ENCODE data around the gene UBE2O. TPM values are rescaled to one million over a fixed set of nuclear protein-coding genes. Genes with fewer than 3 reads are reported as not detected.

The UBE2O gene
- polyA plus RNA-seq, 4 donors = 5.7 to 19.7 (median 9.6) TPM

DNA sequence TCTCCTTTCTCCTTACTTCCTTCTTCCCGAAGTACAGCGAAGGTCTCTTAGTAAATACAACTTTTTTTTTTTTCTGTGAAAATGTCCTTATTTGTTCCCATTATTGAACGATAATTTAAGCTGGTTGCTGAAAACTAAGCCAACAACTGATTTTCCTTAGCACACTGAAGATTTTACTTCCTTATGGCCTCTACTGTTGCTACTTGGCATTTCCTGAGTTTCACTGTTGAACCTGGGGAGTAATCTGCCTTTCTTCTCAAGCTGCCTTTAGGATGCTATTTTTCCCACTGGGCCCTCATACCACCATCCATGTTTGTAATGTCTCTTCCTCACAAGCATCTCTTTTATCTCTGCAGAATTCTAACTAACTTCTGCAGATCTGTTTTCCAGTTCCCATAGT lies 26.1 kb downstream of the UBE2O start:
- peaks cover 0 to 9% (median 0%) of the 10 kb centered on the region in 3 donors for H3K36me3 ChIP-seq (ENCODE audit: control insufficient read depth in 3 of 3, insufficient read depth in 2 of 3, low read depth in 1 of 3, low read length in 3 of 3)
- H3K4me1 ChIP-seq (ENCODE audit: control insufficient read depth in 3 of 3, insufficient read depth in 2 of 3, low read depth in 1 of 3, low read length in 2 of 3) = peaks cover 0 to 6% (median 0%) of the 10 kb centered on the region in 3 donors
- no peak overlapping the region for H3K27ac ChIP-seq (ENCODE audit: low read depth in 1 of 3, low read length in 2 of 3)
- H3K9me3 ChIP-seq (ENCODE audit: control insufficient read depth in 2 of 2, insufficient read depth in 1 of 2, low read depth in 1 of 2, low read length in 1 of 2) = no peaks in the 10 kb centered on the region
- DNase-seq (no peak), FAIRE-seq (no peak)
- WGBS, 3 donors = 82 to 88% (median 86%) methylated on average over 3 of the region's 3 CpGs
- no peaks in the 10 kb centered on the region for H3K27me3 ChIP-seq (ENCODE audit: control insufficient read depth in 3 of 3, insufficient read depth in 3 of 3, low read length in 3 of 3)
- H3K4me3 ChIP-seq (ENCODE audit: low read depth in 1 of 3, low read length in 3 of 3) = no peak overlapping the region

DNA sequence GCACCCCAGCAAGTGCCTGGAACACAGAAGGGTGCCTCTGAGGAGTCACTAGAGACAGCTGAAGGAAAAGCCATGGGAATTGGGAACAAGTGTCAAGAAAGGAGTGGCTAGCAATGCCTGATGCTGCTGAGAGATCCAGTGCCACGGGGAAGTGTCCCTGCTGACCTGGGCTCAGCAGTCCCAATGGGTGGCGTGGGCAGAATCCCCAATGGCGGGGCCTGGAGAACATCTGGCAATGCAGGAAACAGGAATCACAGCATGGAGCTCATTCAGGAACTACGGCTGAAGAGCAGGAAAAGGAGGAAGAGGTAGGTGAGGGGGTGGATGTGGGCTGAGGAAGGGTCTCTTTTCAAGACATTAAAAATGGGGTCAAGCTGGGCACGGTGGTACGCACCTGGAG lies 30.1 kb downstream of the UBE2O start:
- H3K4me3 ChIP-seq (ENCODE audit: low read depth in 1 of 3, low read length in 3 of 3) = no peak overlapping the region
- DNase-seq = no peak
- FAIRE-seq = no peak
- peaks cover 0 to 11% (median 0%) of the 10 kb centered on the region in 3 donors for H3K4me1 ChIP-seq (ENCODE audit: control insufficient read depth in 3 of 3, insufficient read depth in 2 of 3, low read depth in 1 of 3, low read length in 2 of 3)
- no peaks in the 10 kb centered on the region for H3K27me3 ChIP-seq (ENCODE audit: control insufficient read depth in 3 of 3, insufficient read depth in 3 of 3, low read length in 3 of 3)
- no peaks in the 10 kb centered on the region for H3K9me3 ChIP-seq (ENCODE audit: control insufficient read depth in 2 of 2, insufficient read depth in 1 of 2, low read depth in 1 of 2, low read length in 1 of 2)
- 90 to 96% (median 93%) methylated on average over 6 of the region's 6 CpGs for WGBS, 3 donors
- H3K27ac ChIP-seq (ENCODE audit: low read depth in 1 of 3, low read length in 2 of 3) = no peak overlapping the region
- H3K36me3 ChIP-seq (ENCODE audit: control insufficient read depth in 3 of 3, insufficient read depth in 2 of 3, low read depth in 1 of 3, low read length in 3 of 3) = peaks cover 0 to 20% (median 0%) of the 10 kb centered on the region in 3 donors

DNA sequence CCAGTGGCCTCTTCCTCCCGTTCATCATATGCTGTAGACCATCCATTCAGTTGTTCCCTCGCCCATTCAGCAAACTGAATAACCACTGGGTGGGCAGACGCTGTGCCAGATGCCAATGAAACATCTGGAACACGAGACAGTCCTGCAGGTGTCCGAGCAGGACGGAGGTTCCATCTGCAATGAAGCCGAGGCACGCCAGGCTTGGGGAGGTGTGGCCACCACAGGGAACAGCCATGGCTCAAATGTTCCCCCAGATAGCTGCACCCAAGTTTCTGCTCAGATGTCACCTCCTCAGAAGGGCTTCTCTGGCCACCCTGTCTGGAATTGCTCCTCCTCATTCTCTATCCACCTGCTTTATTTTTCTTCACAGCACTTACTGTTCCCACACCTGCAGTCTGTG lies 30.5 kb downstream of the UBE2O start:
- DNase-seq = no peak
- WGBS, 3 donors = 94 to 96% (median 95%) methylated on average over 8 of the region's 8 CpGs
- peaks cover 0 to 22% (median 0%) of the 10 kb centered on the region in 3 donors for H3K36me3 ChIP-seq (ENCODE audit: control insufficient read depth in 3 of 3, insufficient read depth in 2 of 3, low read depth in 1 of 3, low read length in 3 of 3)
- FAIRE-seq = no peak
- H3K27me3 ChIP-seq (ENCODE audit: control insufficient read depth in 3 of 3, insufficient read depth in 3 of 3, low read length in 3 of 3) = no peaks in the 10 kb centered on the region
- no peak overlapping the region for H3K27ac ChIP-seq (ENCODE audit: low read depth in 1 of 3, low read length in 2 of 3)
- no peak overlapping the region for H3K4me3 ChIP-seq (ENCODE audit: low read depth in 1 of 3, low read length in 3 of 3)
- H3K4me1 ChIP-seq (ENCODE audit: control insufficient read depth in 3 of 3, insufficient read depth in 2 of 3, low read depth in 1 of 3, low read length in 2 of 3) = peaks cover 0 to 8% (median 0%) of the 10 kb centered on the region in 3 donors
- no peaks in the 10 kb centered on the region for H3K9me3 ChIP-seq (ENCODE audit: control insufficient read depth in 2 of 2, insufficient read depth in 1 of 2, low read depth in 1 of 2, low read length in 1 of 2)

DNA sequence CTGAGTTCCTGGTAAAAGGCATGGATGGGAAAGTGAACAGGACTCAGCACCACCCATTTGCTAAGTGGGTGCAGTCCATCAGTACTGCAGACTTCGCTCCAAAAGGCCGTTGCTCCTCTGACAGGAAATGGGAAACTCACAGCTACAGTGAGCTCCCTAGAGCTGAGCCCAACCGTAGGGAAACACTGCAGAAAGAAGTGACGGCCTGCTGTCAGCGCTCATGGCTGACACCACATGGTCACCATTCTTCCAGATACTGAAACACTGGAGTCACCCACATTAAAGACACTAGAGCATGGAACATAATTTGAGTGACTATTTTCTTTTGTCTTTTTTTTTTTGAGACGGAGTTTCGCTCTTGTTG lies 31.9 kb downstream of the UBE2O start:
- H3K4me1 ChIP-seq (ENCODE audit: control insufficient read depth in 3 of 3, insufficient read depth in 2 of 3, low read depth in 1 of 3, low read length in 2 of 3) = peaks cover 0 to 8% (median 0%) of the 10 kb centered on the region in 3 donors
- no peaks in the 10 kb centered on the region for H3K27me3 ChIP-seq (ENCODE audit: control insufficient read depth in 3 of 3, insufficient read depth in 3 of 3, low read length in 3 of 3)
- H3K27ac ChIP-seq (ENCODE audit: low read depth in 1 of 3, low read length in 2 of 3) = peak overlapping the region in 1 of 3 donors; percentile 8
- DNase-seq (no peak), FAIRE-seq (no peak)
- no peak overlapping the region for H3K4me3 ChIP-seq (ENCODE audit: low read depth in 1 of 3, low read length in 3 of 3)
- WGBS, 3 donors = 67 to 85% (median 77%) methylated on average over 7 of the region's 7 CpGs
- no peaks in the 10 kb centered on the region for H3K9me3 ChIP-seq (ENCODE audit: control insufficient read depth in 2 of 2, insufficient read depth in 1 of 2, low read depth in 1 of 2, low read length in 1 of 2)
- H3K36me3 ChIP-seq (ENCODE audit: control insufficient read depth in 3 of 3, insufficient read depth in 2 of 3, low read depth in 1 of 3, low read length in 3 of 3) = peaks cover 0 to 32% (median 0%) of the 10 kb centered on the region in 3 donors

DNA sequence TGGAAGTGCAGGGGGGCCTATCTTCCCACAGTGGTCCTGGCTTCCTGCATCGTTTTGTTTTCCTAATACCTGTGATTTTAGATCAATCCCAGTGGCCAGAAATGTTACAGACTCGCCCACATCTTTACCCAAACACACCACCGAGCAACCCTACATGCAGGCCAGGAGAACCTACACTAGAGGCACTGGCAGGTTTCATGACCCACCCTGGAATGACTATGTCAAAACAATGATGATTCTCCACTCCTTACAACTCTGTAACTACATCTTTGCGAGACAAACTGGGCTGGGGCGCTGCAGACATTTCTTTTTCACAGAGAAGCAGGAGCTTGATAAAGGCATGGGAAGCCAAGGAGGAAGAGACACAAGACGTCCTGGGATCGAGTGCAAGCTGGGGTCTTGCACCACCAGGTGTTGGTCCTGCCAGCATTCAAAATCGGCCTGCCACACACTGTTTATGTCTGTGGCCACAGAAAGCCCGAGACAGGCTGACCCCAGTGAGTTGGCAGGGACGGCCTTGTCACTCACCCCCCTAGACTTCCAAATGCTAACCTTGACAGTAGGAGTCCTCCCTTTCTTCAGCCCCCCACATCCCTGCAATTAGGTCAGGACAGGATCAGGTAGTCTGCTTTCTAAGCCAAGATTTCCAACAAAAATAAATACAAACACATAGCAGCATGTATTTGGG lies 32.5 kb downstream of the UBE2O start:
- peaks cover 0 to 32% (median 0%) of the 10 kb centered on the region in 3 donors for H3K36me3 ChIP-seq (ENCODE audit: control insufficient read depth in 3 of 3, insufficient read depth in 2 of 3, low read depth in 1 of 3, low read length in 3 of 3)
- peaks cover 0 to 8% (median 0%) of the 10 kb centered on the region in 3 donors for H3K4me1 ChIP-seq (ENCODE audit: control insufficient read depth in 3 of 3, insufficient read depth in 2 of 3, low read depth in 1 of 3, low read length in 2 of 3)
- DNase-seq (no peak), FAIRE-seq (no peak)
- no peak overlapping the region for H3K4me3 ChIP-seq (ENCODE audit: low read depth in 1 of 3, low read length in 3 of 3)
- H3K27ac ChIP-seq (ENCODE audit: low read depth in 1 of 3, low read length in 2 of 3) = peak overlapping the region in 1 of 3 donors; percentile 8
- 77 to 88% (median 87%) methylated on average over 10 of the region's 10 CpGs for WGBS, 3 donors
- H3K27me3 ChIP-seq (ENCODE audit: control insufficient read depth in 3 of 3, insufficient read depth in 3 of 3, low read length in 3 of 3) = no peaks in the 10 kb centered on the region
- H3K9me3 ChIP-seq (ENCODE audit: control insufficient read depth in 2 of 2, insufficient read depth in 1 of 2, low read depth in 1 of 2, low read length in 1 of 2) = no peaks in the 10 kb centered on the region

DNA sequence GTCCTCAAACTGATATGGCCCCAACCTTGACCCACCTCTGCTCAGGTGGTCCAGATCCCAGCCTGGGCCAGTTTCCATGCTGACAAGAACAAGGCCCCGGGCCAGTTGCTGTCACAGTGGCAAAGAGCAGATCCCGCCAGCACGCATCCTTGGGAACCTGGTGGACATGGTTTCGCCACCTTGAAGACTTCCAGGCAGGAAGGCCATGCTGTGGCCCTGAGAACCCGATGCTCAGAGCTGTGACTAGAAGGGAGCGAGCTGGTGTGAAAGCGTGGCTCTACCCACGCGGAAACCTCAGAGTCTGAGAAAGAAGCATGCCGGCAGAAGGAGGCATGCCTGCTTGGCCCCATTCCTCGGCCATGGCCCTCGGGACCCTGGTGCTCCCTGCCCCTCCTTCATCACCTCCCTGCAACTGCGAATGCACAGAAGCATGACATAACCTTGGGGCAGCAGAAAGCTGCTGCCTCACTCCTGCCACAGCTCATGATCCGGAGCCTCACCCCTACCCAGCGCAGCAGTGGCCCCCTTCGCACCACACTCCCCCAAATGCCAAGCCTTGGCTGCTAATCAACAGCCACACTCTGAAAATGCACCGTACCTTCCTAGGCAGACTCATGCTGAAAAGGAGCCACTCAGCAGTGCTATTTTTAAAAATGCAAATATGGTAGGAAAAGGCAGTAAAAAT lies 33.2 kb downstream of the UBE2O start:
- FAIRE-seq (no peak), DNase-seq (no peak)
- peaks cover 0 to 8% (median 3%) of the 10 kb centered on the region in 3 donors for H3K4me1 ChIP-seq (ENCODE audit: control insufficient read depth in 3 of 3, insufficient read depth in 2 of 3, low read depth in 1 of 3, low read length in 2 of 3)
- H3K4me3 ChIP-seq (ENCODE audit: low read depth in 1 of 3, low read length in 3 of 3) = no peak overlapping the region
- H3K27ac ChIP-seq (ENCODE audit: low read depth in 1 of 3, low read length in 2 of 3) = no peak overlapping the region
- 87 to 95% (median 93%) methylated on average over 17 of the region's 17 CpGs for WGBS, 3 donors
- H3K27me3 ChIP-seq (ENCODE audit: control insufficient read depth in 3 of 3, insufficient read depth in 3 of 3, low read length in 3 of 3) = no peaks in the 10 kb centered on the region
- peaks cover 0 to 40% (median 0%) of the 10 kb centered on the region in 3 donors for H3K36me3 ChIP-seq (ENCODE audit: control insufficient read depth in 3 of 3, insufficient read depth in 2 of 3, low read depth in 1 of 3, low read length in 3 of 3)
- no peaks in the 10 kb centered on the region for H3K9me3 ChIP-seq (ENCODE audit: control insufficient read depth in 2 of 2, insufficient read depth in 1 of 2, low read depth in 1 of 2, low read length in 1 of 2)

DNA sequence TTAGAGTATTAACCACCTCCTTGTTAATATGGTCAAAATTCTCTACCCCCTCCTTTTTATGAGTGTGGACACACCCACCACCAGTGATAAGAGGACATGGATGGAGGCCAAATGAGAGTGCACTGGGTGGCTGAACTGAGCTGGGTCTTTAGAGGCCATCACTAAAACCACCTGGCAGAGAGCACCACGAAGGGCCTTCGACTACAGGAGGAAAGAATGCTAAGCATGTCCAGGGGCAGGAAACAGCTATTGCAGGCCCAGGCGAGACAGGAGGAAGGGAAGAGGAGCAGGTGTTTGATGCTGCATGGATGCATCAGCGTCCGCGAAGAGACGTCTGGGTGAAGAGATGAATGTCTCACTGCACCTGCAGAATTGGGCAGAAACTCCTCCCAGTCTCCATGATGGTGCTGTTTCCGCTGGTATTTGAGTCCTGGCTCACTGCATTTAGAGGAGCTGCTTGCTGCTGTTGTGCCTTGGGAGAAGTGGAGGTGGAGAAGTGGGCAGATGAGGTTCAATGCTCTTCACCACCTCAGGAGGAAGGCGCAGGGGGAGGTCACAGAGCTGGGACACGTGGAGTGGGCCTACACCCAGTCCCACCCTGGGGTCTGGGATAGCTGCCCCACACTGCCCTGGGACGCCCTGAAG lies 35.3 kb downstream of the UBE2O start:
- FAIRE-seq = no peak
- Histone ChIP-seq H3K9me3 (ENCODE audit: control insufficient read depth in 2 of 2, insufficient read depth in 1 of 2, low read depth in 1 of 2, low read length in 1 of 2) (no peaks in the 10 kb centered on the region), H3K36me3 (ENCODE audit: control insufficient read depth in 3 of 3, insufficient read depth in 2 of 3, low read depth in 1 of 3, low read length in 3 of 3) (peaks cover 0 to 45% (median 0%) of the 10 kb centered on the region in 3 donors), H3K27ac (ENCODE audit: low read depth in 1 of 3, low read length in 2 of 3) (no peak overlapping the region), H3K4me1 (ENCODE audit: control insufficient read depth in 3 of 3, insufficient read depth in 2 of 3, low read depth in 1 of 3, low read length in 2 of 3) (peaks cover 0 to 8% (median 6%) of the 10 kb centered on the region in 3 donors), H3K27me3 (ENCODE audit: control insufficient read depth in 3 of 3, insufficient read depth in 3 of 3, low read length in 3 of 3) (no peaks in the 10 kb centered on the region), H3K4me3 (ENCODE audit: low read depth in 1 of 3, low read length in 3 of 3) (no peak overlapping the region)
- DNase-seq = peak in 1 of 2 donors; percentile 61
- 29 to 60% (median 47%) methylated on average over 11 of the region's 11 CpGs for WGBS, 3 donors

DNA sequence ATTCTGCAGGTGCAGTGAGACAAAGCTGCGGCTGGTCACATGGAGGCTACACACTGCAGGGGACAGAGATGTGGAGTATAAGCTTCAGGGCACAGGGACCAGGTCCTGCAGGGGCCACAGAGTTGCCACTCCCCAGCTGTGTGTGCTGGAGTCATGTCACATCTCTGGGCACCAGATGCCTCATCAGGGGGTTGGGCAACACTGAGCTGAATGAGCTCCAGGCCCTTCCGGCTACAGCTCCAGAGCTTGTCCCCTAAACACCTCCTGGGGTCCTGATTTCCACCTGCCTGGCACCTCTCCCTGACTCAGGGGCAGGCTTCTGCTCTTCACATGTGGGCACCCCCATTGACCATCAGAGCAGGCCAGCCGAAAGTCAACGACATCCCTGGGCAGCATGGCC lies 36.1 kb downstream of the UBE2O start:
- H3K27me3 ChIP-seq (ENCODE audit: control insufficient read depth in 3 of 3, insufficient read depth in 3 of 3, low read length in 3 of 3) = no peaks in the 10 kb centered on the region
- no peak overlapping the region for H3K4me3 ChIP-seq (ENCODE audit: low read depth in 1 of 3, low read length in 3 of 3)
- 91 to 93% (median 92%) methylated on average over 4 of the region's 4 CpGs for WGBS, 3 donors
- no peak overlapping the region for H3K27ac ChIP-seq (ENCODE audit: low read depth in 1 of 3, low read length in 2 of 3)
- peaks cover 0 to 48% (median 0%) of the 10 kb centered on the region in 3 donors for H3K36me3 ChIP-seq (ENCODE audit: control insufficient read depth in 3 of 3, insufficient read depth in 2 of 3, low read depth in 1 of 3, low read length in 3 of 3)
- H3K4me1 ChIP-seq (ENCODE audit: control insufficient read depth in 3 of 3, insufficient read depth in 2 of 3, low read depth in 1 of 3, low read length in 2 of 3) = peaks cover 0 to 8% (median 6%) of the 10 kb centered on the region in 3 donors
- no peaks in the 10 kb centered on the region for H3K9me3 ChIP-seq (ENCODE audit: control insufficient read depth in 2 of 2, insufficient read depth in 1 of 2, low read depth in 1 of 2, low read length in 1 of 2)
- FAIRE-seq = no peak
- DNase-seq = no peak

Measured in small intestine (tissue), 7 donors.